GM03348 (cell line): Measurements from ENCODE around the gene GRAMD1C.

Experiments used
- DNase-seq: peaks from one replicate; pipeline ENCODE4 v3.0.0; 2012; ENCODE audit warnings: low spot score

GRAMD1C gene

GRCh38 chr3:113952921-113953320, 114.3 kb downstream of the GRAMD1C start:
- peak; percentile 37 for DNase-seq

- DNase-seq = no peak
Measured at GRCh38 chr3:113953677-113954076, 115.1 kb downstream of the GRAMD1C start.

GRCh38 chr3:113954091-113954685, 115.6 kb downstream of the GRAMD1C start:
- DNase-seq = no peak

- no peak for DNase-seq
Measured at GRCh38 chr3:113963879-113964278, 125.3 kb downstream of the GRAMD1C start.

GRCh38 chr3:113966172-113966571, 127.6 kb downstream of the GRAMD1C start:
- no peak for DNase-seq

GRCh38 chr3:113968986-113969385, 130.4 kb downstream of the GRAMD1C start:
- peak; percentile 43 for DNase-seq

GRCh38 chr3:113977822-113978221, 139.2 kb downstream of the GRAMD1C start:
- no peak for DNase-seq

GRCh38 chr3:113979916-113980315, 141.3 kb downstream of the GRAMD1C start:
- DNase-seq = no peak

- DNase-seq = no peak
Measured at GRCh38 chr3:113981803-113982202, 143.2 kb downstream of the GRAMD1C start.

GRCh38 chr3:113983544-113983943, 145.0 kb downstream of the GRAMD1C start:
- DNase-seq = no peak

GRCh38 chr3:113985541-113985940, 147.0 kb downstream of the GRAMD1C start:
- DNase-seq = no peak
